GM18526 (cell line): Measurements from ENCODE around the gene CDYL2.

Experiments
- POLR2A ChIP-seq: IDR thresholded peaks from 3 replicates; pipeline ENCODE4 v1.6.1; 2011; ENCODE audit not compliant: insufficient read length; ENCODE audit errors: extremely low read depth

Gene CDYL2, protein sequence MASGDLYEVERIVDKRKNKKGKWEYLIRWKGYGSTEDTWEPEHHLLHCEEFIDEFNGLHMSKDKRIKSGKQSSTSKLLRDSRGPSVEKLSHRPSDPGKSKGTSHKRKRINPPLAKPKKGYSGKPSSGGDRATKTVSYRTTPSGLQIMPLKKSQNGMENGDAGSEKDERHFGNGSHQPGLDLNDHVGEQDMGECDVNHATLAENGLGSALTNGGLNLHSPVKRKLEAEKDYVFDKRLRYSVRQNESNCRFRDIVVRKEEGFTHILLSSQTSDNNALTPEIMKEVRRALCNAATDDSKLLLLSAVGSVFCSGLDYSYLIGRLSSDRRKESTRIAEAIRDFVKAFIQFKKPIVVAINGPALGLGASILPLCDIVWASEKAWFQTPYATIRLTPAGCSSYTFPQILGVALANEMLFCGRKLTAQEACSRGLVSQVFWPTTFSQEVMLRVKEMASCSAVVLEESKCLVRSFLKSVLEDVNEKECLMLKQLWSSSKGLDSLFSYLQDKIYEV

DNA sequence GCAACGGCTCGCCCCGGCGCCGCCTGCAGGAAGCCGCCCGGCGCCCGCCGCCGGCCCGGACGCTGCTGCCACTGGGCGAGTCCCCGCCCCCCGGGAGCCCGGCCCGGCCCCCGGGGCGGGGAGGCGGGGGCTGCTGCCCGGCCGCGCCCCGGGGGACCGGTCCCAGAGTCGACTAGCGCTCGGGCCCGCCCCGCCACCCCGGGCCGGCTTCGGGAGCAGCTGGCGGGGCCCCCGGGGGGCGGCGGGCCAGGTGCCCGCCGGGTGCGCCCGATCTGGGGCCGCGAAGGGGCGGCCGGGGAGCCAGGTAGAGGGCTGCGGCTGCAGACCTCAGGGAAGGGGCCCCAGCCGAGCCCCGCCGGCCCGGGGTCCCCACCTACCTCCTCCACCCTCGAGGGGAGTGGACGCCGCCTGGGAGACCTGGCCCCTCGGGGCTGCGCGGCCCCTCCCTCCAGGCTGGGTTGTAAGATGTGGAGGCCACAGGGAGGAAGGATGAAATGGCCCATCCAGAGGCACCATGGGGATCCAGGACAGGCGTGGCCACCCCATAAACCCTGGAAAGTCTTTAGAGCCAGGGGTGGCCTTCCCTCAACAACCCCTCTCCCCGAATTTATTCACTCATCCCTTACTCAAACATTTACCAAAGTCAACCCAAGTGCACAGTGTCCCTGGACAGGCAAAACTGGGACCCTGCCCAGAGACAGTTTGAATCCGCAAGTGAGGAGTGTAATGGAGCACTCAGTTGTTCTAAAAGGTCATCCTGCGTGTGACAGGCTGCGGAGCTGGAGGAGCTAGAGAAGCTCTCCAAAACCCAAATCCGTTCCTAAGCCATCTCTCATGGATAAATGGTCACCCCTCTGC is at the start of gene CDYL2:
CDYL2 (minus strand) TSS at position 73 of the 858 bp plus-strand sequence. CDS start 425 bp downstream, outside the sequence.
- no peak for TF ChIP-seq POLR2A

DNA sequence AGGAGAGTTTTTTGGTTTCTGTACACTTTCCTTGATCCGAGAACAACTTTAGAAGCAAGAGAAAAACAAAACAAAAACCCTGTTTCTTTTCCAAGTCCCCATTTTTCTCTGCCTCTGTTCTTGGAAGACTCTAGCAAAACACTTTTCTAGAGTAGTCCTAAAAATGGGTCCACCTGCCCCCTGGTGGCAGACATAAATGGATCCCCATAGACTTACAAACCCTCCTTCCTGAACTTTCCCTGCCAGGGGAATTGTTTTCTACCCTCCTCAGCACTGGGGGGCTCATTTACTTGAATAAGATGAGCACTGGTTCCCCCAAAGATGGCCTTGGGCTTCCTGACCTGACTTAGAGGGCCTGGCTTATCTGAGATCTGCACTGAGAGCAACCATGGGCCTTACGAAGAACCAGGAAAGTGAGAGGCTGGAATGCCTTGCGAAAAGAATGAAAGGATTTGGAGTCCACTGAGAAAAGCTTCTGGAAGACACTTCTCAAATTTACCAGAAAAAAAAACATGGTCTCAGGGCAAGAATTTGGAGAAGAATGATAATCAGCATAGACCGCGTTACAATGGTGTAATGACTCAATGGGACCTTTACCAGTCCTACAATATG is 48.0 kb upstream of the CDYL2 start:
- TF ChIP-seq POLR2A = no peak

DNA sequence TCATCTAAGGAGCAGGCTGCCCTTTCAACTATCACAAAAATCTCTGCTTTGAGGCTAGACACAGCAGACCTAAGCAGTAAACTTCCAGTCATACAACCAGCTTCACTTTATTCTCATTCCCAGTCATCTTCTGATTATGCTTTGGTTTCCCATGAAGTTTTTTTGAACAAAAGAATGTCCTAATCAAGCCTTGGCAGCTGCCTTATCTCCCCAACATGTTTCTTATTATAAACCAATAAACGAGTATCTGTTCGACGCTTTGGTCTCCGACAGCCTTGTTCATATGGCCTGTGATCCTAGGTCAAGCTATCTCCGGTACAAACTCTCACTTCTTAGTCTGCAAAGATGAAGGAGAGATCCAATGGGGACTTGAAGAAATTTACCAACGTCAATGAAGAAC is 47.4 kb upstream of the CDYL2 start:
- no peak for TF ChIP-seq POLR2A

DNA sequence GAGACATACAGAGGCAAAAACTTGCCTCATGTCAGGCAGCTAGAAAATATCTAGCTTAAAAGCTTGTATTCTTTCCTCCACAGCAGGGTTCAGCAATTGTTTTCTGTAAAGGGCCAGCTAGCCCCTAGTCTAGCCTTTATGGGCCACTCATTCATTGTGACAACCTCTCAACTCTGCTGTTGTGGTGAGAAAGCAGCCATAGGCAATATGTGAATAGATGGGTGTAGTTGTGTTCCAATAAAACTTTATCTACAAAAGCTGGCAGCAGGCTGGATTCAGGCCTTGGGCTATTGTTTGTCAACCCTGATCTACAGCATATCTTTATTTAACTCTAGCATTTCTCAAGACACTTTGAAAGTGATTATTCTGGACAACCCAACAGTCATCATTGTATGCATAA is 46.4 kb upstream of the CDYL2 start:
- TF ChIP-seq POLR2A = no peak

DNA sequence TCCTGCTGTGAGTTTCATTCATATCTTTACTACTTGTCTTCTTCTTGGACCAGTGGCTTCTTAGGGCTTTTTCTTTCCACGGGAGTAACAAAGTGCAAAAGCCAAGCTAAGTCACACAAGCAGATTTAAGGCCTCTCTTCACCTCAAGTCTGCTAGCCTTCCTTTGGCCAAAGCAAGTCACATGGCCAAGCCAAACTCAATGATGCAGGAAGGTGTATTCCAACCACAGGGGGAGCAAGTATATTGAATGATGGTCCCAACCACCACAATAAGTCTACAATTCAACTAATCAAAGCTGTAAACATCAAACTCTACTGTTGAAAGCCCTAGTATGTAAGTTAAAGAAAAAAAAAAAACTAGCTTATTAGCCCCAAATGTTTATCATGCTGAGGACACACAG is 44.5 kb upstream of the CDYL2 start:
- no peak for TF ChIP-seq POLR2A

DNA sequence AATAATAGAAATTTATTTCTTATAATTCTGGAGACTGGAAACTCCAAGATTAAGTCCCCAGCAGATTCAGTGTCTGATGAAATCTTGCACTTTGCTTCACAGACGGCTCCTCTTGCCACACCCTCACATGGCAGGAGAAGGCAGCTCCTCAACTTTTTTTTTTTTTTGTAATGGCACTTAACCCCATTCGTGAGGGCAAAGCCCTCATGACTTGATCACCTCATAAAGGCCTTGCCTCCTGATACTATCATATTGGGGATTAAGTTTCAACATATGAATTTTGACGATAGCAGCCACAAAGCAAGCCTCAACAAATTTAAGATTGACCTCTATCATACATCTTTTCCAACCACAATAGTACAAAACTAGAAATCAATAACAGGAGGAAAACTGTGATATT is 42.3 kb upstream of the CDYL2 start:
- no peak for TF ChIP-seq POLR2A

DNA sequence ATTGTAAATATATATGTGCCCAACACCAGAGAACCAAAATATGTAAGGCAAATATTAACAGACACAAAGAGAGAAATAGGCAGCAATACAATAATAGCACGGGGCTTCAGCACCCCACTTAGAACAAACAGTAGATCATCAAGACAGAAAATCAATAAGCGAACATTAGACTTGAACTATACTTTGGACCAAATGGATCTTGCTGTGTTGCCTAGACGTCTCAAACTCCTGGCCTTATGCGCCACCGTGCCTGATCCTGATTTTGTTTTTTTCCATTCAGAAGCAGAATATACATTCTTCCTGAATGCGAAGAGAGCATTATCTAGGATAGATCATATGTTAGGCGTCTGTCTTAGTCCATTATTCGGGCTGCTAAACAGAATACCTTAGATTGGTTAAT is 41.9 kb upstream of the CDYL2 start:
- TF ChIP-seq POLR2A = no peak

DNA sequence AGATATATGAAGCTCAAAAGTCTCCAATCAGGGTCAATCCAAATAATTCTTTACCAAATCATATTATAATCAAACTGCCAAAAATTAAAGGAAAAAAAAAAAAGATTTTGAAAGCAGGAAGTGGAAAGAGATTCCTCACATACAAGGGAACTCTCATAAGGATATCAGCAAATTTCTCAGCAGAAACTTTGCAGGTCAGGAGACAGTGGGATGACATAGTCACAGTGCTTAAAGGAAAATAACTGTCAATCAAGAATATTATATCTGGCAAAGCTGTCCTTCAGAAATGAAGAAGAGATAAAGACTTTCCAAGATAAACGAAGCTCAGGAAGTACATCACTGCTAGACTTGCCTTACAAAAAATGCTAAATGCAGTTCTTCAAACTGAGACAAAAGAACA is 40.0 kb upstream of the CDYL2 start:
- no peak for TF ChIP-seq POLR2A

DNA sequence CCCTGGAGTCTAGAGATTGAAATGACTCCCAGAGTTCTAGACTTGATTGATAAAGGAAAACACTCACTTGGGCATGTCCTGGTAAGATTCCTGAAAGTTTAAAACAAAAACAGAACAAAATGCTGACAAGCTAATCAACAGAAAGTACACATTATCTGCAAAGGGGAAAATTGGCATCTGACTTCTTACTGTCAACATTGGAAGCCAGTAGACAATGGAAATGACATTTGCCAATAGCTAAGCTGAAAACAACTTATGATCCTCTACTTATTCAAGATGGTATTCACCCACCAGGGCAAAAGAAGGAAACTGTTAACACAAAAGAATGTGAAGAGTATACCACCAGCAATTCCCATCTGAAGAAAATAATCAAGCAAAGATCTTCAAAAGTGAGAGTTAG is 36.8 kb upstream of the CDYL2 start:
- TF ChIP-seq POLR2A = no peak

DNA sequence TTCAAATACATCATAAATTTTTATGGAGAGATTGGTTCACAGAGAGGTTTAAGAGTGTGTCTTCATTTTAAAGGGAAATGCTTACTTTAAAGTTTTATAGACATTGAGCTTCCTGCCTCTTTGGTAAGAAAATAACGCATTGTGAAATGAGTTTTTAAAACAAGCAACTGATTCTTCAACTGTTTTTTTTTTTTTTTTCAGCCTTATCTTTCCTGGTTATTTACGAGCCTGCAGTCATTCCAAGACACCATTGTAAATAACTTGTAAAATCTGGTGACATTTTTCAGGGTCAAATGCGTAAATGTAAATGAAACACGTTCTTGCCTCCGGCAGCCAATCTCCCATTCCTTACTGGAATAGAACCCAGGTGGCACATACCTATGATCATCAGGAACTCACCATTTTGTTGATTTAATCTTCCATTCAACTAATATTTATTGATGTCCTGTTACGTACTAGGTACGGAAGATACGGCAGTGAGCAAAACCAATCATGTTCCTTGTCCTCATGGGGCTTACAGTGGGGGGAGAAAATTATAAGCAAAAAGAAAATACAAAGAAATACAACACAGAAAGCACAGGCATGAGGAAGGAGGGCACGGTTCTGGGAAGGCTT is 33.2 kb upstream of the CDYL2 start:
- TF ChIP-seq POLR2A = no peak

DNA sequence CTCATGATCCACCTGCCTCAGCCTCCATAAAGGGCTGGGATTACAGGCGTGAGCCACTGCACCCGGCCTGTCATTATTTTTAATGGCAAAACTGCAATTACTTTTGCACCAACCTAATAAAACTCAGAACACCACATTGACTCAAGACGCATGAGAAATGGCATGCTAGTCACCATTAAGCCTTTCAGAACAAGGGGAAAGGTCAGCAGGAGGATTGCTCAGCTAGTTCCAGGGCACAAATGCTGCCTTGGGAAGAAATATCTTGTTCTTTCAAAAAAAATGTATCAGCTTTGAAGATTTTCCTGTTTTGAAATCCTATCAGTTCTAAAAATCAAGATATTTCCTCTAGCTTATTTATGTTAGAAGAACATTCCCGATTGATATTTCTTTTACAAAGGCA is 32.4 kb upstream of the CDYL2 start:
- TF ChIP-seq POLR2A = no peak

DNA sequence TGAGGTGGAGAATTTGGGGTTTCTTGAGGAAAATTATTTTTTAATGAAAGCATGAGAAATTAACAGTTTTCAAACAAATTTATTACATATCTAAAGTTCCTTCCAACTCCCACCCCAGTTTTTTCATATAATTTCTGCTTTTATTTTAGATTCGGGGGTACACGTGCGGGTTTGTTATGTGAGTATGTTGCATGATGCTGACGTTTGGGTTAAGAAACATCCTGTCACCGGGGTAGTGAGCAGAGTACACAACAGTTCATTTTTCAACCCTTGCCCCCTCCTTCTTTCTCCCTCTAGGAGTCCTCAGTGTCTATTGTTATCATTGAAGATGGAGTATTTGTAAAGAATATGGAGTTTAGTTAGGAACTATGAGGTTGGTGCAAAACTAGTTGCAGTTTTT is 31.8 kb upstream of the CDYL2 start:
- no peak for TF ChIP-seq POLR2A

DNA sequence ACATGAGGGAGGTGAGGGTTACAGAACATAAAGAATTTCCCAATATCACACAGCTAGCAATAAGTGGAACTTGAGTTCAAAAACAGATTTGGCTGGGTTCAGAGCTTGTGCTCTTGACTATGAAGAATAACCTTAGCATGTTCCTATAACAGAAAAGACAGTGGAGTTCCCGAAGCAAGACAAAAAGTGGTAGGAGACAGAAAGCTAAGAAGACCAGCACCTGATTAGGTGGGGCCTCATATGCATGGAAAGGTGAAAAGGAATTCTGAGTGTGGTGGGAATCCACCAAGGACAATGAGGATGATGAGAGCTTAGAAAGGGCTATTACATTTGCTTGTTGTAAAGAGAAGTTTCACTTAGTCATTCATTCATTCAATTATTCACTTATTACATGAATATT is 26.6 kb upstream of the CDYL2 start:
- no peak for TF ChIP-seq POLR2A

DNA sequence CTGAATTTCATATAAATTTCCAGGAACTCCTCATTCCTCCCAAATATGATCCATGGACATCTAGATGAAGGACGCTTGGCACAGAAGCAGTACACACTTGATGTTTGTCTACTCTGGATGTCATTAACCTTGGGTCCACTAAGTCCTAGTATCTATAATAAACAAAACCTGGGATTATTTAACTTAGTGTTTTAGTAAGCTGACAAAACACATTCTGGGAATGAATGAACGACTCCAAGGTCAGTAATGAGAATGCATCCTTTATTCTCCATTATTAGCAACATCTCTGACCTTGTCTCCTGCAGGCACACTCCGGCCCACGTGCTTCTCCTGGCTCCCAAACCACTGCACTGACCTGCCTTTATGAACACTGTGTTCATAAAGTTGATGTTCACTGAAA is 24.1 kb upstream of the CDYL2 start:
- TF ChIP-seq POLR2A = no peak

DNA sequence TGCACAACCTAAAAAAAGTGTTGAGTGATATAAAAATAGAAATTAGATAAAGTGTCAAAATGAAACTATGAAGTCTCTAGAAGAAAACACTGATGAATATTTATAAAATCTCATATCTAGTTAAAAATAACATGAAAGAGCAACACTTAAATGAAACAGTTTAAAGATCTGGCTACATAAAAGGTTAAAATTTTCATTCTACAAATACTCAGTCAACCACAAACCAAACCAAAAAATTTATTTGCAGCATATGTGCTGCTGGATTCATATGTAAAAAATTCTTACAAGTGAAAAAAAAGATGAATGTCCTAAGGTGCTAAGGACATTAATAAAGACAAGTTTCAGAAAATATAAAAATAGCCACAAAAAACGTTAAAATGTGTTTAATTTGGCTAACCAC is 22.6 kb upstream of the CDYL2 start:
- TF ChIP-seq POLR2A = no peak
